ENCODE data around the gene SV2B. TPM values are rescaled to one million over a fixed set of nuclear protein-coding genes. Genes with fewer than 3 reads are reported as not detected.

SV2B gene
- total RNA-seq, 2 experiments from 2014 or later, result 0.08 to 0.20 TPM

DNA sequence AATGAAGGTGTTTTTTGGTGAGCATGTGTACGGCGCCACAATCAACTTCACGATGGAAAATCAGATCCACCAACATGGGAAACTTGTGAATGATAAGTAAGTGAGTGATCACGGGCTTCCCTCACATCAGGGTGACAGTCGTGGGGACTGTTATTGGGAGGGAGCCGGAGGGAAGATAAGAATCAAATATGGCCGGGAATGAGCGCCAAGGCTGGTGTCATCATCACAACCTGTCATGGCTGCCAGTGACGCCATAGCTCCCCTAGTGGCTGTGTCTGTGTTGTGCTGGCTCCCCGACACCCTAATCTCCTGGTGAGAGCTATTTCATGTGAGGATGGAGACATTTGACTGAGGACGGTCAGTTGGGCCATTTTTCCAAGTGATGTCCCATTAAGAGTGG is 168.5 kb downstream of the SV2B start:
- POLR2A ChIA-PET, result no interaction called here
- ATAC-seq (ENCODE audit: low read depth) (no peak), DNase-seq (no peak)
- no peaks in the 10 kb centered on the region for H3K36me3 Mint-ChIP-seq
- H3K4me3 Mint-ChIP-seq, result no peak overlapping the region
- H3K9me3 Mint-ChIP-seq, result no peaks in the 10 kb centered on the region
- H3K4me1 Mint-ChIP-seq, result peaks cover 9% of the 10 kb centered on the region
- H3K27ac Mint-ChIP-seq, result no peak overlapping the region
- peaks cover 25% of the 10 kb centered on the region for H3K27me3 Mint-ChIP-seq

DNA sequence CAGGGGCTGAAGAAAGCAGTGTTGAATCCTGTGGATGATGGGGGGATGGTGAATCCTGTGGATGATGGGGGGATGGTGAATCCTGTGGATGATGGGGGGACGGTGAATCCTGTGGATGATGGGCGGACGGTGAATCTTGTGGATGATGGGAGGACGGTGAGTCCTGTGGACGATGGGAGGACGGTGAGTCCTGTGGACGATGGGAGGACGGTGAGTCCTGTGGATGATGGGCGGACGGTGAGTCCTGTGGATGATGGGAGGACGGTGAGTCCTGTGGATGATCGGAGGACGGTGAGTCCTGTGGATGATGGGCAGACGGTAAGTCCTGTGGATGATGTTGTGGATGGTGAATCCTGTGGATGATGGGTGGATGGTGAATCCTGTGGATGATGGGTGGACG is 170.7 kb downstream of the SV2B start:
- no peaks in the 10 kb centered on the region for H3K9me3 Mint-ChIP-seq
- POLR2A ChIA-PET, result no interaction called here
- H3K4me1 Mint-ChIP-seq, result peaks cover 9% of the 10 kb centered on the region
- no peak overlapping the region for H3K27ac Mint-ChIP-seq
- no peak for DNase-seq
- H3K27me3 Mint-ChIP-seq, result peaks cover 29% of the 10 kb centered on the region
- ATAC-seq (ENCODE audit: low read depth), result no peak
- no peak overlapping the region for H3K4me3 Mint-ChIP-seq
- H3K36me3 Mint-ChIP-seq, result no peaks in the 10 kb centered on the region

DNA sequence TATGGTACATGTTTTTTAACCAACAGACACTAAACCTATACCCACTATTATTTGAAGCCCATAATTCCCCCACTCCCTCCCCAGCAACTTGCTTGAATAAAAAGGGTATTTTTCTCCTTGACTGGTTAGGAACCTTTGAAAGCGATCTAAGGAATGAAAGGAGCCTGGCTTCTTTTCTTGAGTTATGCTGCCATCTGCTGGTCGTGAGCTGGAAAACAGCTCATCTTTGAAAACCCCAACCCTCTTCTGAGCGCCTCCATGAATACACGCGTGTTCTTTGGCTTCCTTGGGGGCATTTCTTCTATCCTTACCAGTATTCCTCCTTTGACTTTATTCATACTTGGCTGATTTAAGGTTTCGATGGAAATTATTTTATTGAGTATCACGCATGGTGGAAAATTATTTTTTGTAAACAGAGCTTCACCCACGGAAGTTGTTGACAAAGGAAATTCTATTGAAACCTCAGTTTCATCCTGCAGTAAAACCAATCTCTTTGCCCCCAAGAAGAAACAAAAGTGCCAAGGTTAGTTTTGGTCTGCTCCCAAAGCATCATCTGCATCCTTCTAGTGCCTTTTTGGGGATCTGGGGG is 171.6 kb downstream of the SV2B start:
- Mint-ChIP-seq H3K27ac (no peak overlapping the region), H3K27me3 (peaks cover 36% of the 10 kb centered on the region), H3K4me1 (peaks cover 9% of the 10 kb centered on the region), H3K36me3 (peaks cover 3% of the 10 kb centered on the region), H3K9me3 (peaks cover 4% of the 10 kb centered on the region), H3K4me3 (peak overlapping the region; percentile 71)
- ATAC-seq (ENCODE audit: low read depth) (peak; percentile 61), DNase-seq (peak; percentile 45)
- POLR2A ChIA-PET, result interaction anchor here (0.6 kb wide), 1 partner anchor 253 kb away, joined by 4 read pairs; no protein-coding TSS in a partner anchor

DNA sequence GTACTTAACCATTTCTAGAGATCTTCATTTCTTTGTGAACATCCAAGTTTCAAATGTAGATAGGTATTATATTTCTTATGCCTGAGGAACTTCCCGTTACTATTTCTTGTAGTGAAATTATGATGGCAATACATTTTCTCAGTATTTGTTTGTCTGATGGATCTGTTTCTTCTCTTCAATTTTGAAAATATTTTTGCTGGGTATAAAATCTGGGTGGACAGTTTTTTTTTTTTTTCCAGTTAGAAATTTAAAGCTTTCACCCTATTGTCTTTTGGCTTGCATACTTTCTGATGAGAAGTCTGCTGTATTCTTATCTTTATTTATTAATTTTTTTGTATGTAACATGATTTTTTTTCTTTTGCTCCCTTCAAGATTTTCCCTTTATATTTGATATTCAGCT is 175.8 kb downstream of the SV2B start:
- DNase-seq (no peak), ATAC-seq (ENCODE audit: low read depth) (no peak)
- Mint-ChIP-seq H3K4me1 (peaks cover 9% of the 10 kb centered on the region), H3K27ac (no peak overlapping the region), H3K27me3 (peaks cover 34% of the 10 kb centered on the region), H3K9me3 (peaks cover 4% of the 10 kb centered on the region), H3K4me3 (no peak overlapping the region), H3K36me3 (peaks cover 3% of the 10 kb centered on the region)
- POLR2A ChIA-PET, result no interaction called here

DNA sequence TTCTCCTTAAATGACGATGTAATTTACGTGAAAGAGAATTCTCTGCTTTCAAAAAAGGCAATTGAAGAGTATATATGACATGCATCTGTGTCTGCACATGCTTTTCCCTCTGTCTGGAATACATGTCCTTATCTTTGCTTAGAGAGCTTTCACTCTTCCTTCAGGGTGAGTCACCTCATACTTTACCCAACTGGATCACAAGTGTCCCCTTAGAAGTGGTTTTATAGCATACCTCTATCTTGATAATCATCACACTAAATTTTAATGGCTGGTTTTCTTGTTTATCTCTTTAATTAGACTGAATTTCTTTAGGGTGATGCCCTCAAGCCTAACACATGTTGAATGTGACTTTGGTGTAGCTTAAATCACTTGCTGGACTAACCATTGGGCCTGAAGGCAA is 178.9 kb downstream of the SV2B start:
- H3K36me3 Mint-ChIP-seq, result peaks cover 3% of the 10 kb centered on the region
- POLR2A ChIA-PET, result no interaction called here
- ATAC-seq (ENCODE audit: low read depth) (no peak), DNase-seq (no peak)
- H3K9me3 Mint-ChIP-seq, result peaks cover 4% of the 10 kb centered on the region
- no peaks in the 10 kb centered on the region for H3K4me1 Mint-ChIP-seq
- H3K27ac Mint-ChIP-seq, result no peak overlapping the region
- H3K27me3 Mint-ChIP-seq, result peaks cover 36% of the 10 kb centered on the region
- no peak overlapping the region for H3K4me3 Mint-ChIP-seq

DNA sequence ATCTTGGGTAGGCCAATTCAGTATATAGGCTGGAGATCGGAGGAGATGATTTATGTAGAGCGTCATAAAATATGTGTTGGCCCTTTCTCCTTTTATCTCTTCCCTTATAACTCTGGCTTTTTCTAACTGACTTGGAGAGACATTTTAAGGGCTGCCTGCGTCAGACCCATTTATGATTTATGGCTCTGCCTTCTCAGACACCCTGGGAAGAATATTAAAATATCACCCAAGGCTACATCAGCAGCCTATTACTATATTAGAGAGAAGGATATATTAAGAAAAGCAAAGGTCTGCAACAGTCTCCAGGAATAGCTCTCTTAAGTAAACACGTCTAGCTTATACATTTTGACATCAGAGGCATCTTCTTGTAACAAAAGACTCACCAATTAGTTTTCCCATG is 179.4 kb downstream of the SV2B start:
- POLR2A ChIA-PET, result no interaction called here
- no peak overlapping the region for H3K27ac Mint-ChIP-seq
- H3K4me1 Mint-ChIP-seq, result no peaks in the 10 kb centered on the region
- DNase-seq (no peak), ATAC-seq (ENCODE audit: low read depth) (no peak)
- H3K4me3 Mint-ChIP-seq, result no peak overlapping the region
- H3K9me3 Mint-ChIP-seq, result peaks cover 4% of the 10 kb centered on the region
- peaks cover 3% of the 10 kb centered on the region for H3K36me3 Mint-ChIP-seq
- H3K27me3 Mint-ChIP-seq, result peaks cover 33% of the 10 kb centered on the region

DNA sequence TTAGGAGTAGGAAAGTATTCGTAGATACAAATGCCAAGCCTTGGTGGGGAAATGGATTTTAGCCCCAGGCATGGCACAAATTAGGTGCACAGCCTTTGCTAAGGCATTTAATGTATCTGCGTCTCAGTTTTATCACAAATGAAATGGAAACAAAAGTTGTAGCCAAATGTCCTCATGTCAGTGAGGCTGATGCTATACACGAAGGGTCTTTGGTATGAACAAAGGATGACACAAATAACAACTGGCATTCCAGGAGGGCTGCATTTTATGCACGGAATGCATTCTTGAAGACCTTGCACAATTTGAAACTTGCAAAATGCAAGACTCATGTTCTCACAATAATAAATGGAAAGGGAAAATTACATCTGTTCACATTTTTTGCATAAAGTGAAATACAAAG is 181.9 kb downstream of the SV2B start:
- Mint-ChIP-seq H3K36me3 (no peaks in the 10 kb centered on the region), H3K4me3 (no peak overlapping the region)

DNA sequence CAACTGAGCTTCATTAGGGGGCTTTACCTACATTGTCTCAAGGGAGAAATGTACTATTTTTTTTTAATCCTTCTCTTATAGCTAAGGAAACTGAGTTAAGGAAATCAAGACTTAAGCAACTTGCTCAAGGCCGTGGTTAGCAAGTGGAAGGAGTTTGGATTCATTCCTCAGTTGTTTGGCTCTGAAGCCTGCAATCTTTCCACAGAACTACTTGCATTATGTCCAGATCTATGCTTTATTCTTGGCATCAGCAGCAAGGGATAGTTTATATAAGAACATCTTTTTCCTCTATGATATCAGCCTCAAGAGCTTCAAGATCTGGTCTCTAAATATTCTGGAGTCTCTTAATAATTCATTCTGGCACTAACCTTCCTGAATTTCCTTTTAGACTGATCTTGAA is 182.4 kb downstream of the SV2B start:
- Mint-ChIP-seq H3K36me3 (no peaks in the 10 kb centered on the region), H3K27ac (no peak overlapping the region), H3K9me3 (no peaks in the 10 kb centered on the region), H3K4me1 (no peaks in the 10 kb centered on the region), H3K4me3 (no peak overlapping the region), H3K27me3 (peaks cover 17% of the 10 kb centered on the region)
- no peak for ATAC-seq (ENCODE audit: low read depth)
- POLR2A ChIA-PET, result no interaction called here
- no peak for DNase-seq

More for the DNA sequence above, 181.9 kb downstream of the SV2B start:
- H3K4me1 Mint-ChIP-seq, result no peaks in the 10 kb centered on the region
- no peak overlapping the region for H3K27ac Mint-ChIP-seq
- H3K27me3 Mint-ChIP-seq, result peaks cover 18% of the 10 kb centered on the region
- no peaks in the 10 kb centered on the region for H3K9me3 Mint-ChIP-seq
- DNase-seq (no peak), ATAC-seq (ENCODE audit: low read depth) (no peak)
- POLR2A ChIA-PET, result no interaction called here

DNA sequence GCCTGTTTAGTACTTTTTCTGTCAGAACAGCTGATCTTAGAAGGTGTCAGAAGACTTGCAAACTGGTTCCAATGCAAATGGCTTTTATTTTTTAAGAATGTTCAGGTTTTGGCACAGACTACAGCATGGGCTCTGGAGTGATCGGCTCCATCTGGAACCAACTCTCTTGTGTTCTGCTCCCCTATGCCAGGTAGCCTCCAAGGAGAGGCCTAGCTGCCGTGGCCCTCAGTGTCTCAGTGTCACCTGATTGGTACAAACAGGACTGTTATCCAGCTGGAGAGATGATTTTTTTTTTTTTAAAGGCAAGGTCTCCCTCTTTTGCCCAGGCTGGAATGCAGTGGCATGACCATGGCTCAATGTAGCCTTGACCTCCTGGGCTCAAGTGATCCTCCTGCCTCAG is 183.1 kb downstream of the SV2B start:
- H3K4me1 Mint-ChIP-seq, result no peaks in the 10 kb centered on the region
- POLR2A ChIA-PET, result no interaction called here
- H3K27me3 Mint-ChIP-seq, result peaks cover 17% of the 10 kb centered on the region
- H3K9me3 Mint-ChIP-seq, result no peaks in the 10 kb centered on the region
- DNase-seq, result no peak
- no peak overlapping the region for H3K27ac Mint-ChIP-seq
- no peaks in the 10 kb centered on the region for H3K36me3 Mint-ChIP-seq
- no peak for ATAC-seq (ENCODE audit: low read depth)
- no peak overlapping the region for H3K4me3 Mint-ChIP-seq

DNA sequence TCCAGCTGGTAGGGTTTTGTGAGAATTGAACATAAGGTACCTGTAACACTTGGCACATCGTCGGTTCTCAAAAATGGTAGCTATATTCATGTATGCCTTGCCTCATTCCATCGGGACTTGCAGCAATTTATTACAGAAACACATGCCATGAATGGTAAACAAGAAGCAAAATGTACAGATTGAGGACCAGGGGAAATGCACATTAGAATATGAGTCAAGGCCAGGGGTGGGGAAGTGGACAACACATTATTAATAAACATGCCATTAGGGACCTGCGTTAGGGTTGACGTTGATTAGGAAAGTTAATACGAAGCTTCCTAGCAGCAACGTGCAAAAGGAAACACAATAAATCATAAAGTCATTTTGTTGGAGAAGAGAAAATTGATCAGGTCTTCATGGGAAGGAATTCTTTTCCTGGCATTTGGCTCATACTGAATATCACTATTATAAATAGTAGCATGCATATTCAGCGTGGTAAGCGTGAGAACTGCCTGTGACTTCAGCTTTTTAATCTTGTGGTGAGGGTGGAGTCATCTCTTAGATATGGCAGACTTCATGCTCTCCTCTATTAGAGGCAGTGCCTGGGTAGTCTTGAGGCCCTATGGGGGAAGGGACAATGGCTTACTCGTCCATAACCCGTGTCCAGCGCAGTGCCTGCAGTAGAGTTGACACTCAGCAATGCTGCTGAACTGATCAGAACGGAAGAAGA is 184.9 kb downstream of the SV2B start:
- ATAC-seq (ENCODE audit: low read depth), result no peak
- peaks cover 17% of the 10 kb centered on the region for H3K27me3 Mint-ChIP-seq

DNA sequence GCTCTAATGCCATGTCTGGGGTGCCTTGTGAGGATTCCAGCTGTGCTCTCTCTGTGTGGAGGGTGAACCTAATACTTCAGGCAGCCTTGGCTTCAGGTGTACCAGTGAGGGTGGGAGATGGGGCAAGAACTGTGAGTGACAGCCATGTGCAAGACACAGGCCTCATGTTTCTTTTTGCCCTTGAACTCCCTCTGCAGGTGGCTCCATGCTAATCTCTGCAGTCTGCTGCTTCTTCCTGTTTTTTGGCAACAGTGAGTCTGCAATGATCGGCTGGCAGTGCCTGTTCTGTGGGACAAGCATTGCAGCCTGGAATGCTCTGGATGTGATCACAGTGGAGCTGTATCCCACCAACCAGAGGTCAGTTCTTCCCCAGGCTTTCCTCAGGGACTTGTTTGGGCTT is 189.3 kb downstream of the SV2B start:
- Mint-ChIP-seq H3K9me3 (no peaks in the 10 kb centered on the region), H3K4me3 (no peak overlapping the region), H3K4me1 (peaks cover 3% of the 10 kb centered on the region), H3K27ac (no peak overlapping the region), H3K36me3 (no peaks in the 10 kb centered on the region), H3K27me3 (peaks cover 9% of the 10 kb centered on the region)
- DNase-seq (no peak), ATAC-seq (ENCODE audit: low read depth) (no peak)
- POLR2A ChIA-PET, result no interaction called here

More for the DNA sequence above, 184.9 kb downstream of the SV2B start:
- Mint-ChIP-seq H3K4me3 (no peak overlapping the region), H3K4me1 (peaks cover 2% of the 10 kb centered on the region), H3K27ac (no peak overlapping the region), H3K36me3 (no peaks in the 10 kb centered on the region), H3K9me3 (no peaks in the 10 kb centered on the region)
- no peak for DNase-seq
- POLR2A ChIA-PET, result no interaction called here

DNA sequence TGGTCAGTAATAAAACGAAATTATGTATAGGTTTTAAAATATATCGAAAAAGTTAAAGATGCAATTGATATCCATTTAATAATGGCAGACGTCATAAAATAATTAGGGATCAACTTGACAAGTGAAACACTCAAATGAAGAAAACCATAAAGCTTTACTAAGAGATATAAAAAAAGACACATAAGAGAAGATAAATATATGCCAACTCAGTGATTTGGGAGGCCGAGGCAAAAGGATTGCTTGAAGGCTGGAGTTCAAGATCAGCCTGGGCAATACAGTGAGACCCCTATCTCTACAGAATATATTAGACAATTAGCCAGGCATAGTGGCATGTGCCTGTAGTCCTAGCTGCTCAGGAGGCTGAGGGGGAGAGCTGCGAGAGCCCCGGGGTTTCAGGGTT is 190.5 kb downstream of the SV2B start:
- no peak overlapping the region for H3K27ac Mint-ChIP-seq
- peaks cover 10% of the 10 kb centered on the region for H3K27me3 Mint-ChIP-seq
- peaks cover 3% of the 10 kb centered on the region for H3K4me1 Mint-ChIP-seq
- no peak for DNase-seq
- no peaks in the 10 kb centered on the region for H3K36me3 Mint-ChIP-seq
- POLR2A ChIA-PET, result no interaction called here
- H3K9me3 Mint-ChIP-seq, result no peaks in the 10 kb centered on the region
- ATAC-seq (ENCODE audit: low read depth), result no peak
- H3K4me3 Mint-ChIP-seq, result no peak overlapping the region

DNA sequence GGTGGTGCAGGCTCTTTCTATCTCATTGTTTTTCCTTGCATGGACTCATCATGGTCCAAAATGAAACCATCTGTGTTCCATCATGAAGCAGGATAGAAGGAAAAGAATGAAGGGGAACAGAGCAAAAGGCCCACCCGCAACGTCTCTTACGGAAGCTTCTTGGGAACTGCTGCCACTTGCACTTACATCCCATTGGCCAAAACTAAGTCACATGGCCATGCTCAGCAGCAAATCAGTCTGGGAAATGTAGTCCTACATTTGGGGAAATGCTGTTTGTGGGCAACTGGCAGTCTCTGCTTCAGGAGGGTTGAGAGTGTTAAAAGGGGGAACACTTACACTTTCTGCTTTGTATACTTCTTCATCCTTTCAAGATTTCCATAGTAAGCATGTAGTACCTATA is 191.6 kb downstream of the SV2B start:
- DNase-seq (no peak), ATAC-seq (ENCODE audit: low read depth) (no peak)
- H3K36me3 Mint-ChIP-seq, result no peaks in the 10 kb centered on the region
- H3K4me3 Mint-ChIP-seq, result no peak overlapping the region
- POLR2A ChIA-PET, result no interaction called here
- H3K9me3 Mint-ChIP-seq, result no peaks in the 10 kb centered on the region
- H3K27ac Mint-ChIP-seq, result no peak overlapping the region
- H3K27me3 Mint-ChIP-seq, result peaks cover 10% of the 10 kb centered on the region
- peaks cover 3% of the 10 kb centered on the region for H3K4me1 Mint-ChIP-seq

DNA sequence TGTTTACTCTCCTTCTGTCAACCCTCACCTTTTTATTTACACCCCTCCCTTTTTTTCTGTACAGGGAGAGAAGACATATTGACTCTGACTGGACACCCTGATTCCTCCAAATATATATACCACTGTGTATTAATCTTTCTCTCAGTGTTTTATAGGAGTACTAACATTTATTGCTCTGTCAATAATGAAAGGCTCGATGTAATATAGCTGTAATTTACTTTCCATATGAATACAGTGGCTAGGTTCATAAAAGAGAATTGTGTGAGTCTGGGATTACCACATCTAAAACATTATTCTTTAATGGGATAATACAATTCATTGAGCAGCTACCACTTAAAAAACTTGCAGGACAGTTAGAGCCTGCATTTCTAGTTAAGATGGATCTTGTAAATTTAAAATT is 194.3 kb downstream of the SV2B start:
- Mint-ChIP-seq H3K4me1 (peaks cover 1% of the 10 kb centered on the region), H3K36me3 (no peaks in the 10 kb centered on the region), H3K9me3 (no peaks in the 10 kb centered on the region), H3K27ac (no peak overlapping the region), H3K4me3 (no peak overlapping the region), H3K27me3 (peaks cover 12% of the 10 kb centered on the region)
- DNase-seq (no peak), ATAC-seq (ENCODE audit: low read depth) (no peak)
- POLR2A ChIA-PET, result no interaction called here
